Right lobe of liver (tissue), 6 donors: ENCODE results near the gene UQCRHL. TPM values are rescaled to one million over a fixed set of nuclear protein-coding genes. Genes with fewer than 3 reads are reported as not detected.

Source experiments
- ATAC-seq, 4 donors: fragments of 200-7000 bp; cut with Tn5 transposase; one replicate each; pipeline ENCODE4 v1.9.1; 2020; ENCODE audit warnings: mild to moderate bottlenecking in 4 of 4, moderate library complexity in 4 of 4
- DNase-seq, 3 donors: peaks; one replicate each; pipeline ENCODE4 v3.0.0-alpha.2; 2020
- H3K27ac ChIP-seq, 3 donors: fragments of 200-600 bp; one replicate each; pipeline ENCODE4 v1.8.0; 2022
- H3K27me3 ChIP-seq, 2 donors: fragments of 200-600 bp; one replicate each; pipeline ENCODE4 v1.8.0; 2022
- H3K36me3 ChIP-seq, 4 donors: fragments of 200-600 bp; sonication (generic) in 1 of 4; one replicate each; pipeline versions ENCODE4 v1.5.1 to v1.8.0; 2017 to 2022; ENCODE audit warnings: control low read depth in 1 of 4
- H3K4me1 ChIP-seq, 4 donors: fragments of 200-600 bp; sonication (generic) in 1 of 4; one replicate each; pipeline versions ENCODE4 v1.5.1 to v1.8.0; 2017 to 2022; ENCODE audit warnings: control low read depth in 1 of 4
- H3K4me3 ChIP-seq, 3 donors: fragments of 200-600 bp; one replicate each; pipeline ENCODE4 v1.8.0; 2022
- H3K9me3 ChIP-seq, 4 donors: fragments of 200-600 bp; sonication (generic) in 1 of 4; one replicate each; pipeline versions ENCODE4 v1.5.1 to v1.8.0; 2017 to 2022; ENCODE audit warnings: control low read depth in 1 of 4
- POLR2A ChIP-seq: fragments of 450-650 bp; IDR thresholded peaks from one replicate; pipeline ENCODE4 v1.6.1; 2017; ENCODE audit warnings: antibody characterized with exemption, mild to moderate bottlenecking
- WGBS: methylation state at CpG from one replicate; pipeline ENCODE4 v1.1.6; 2018; ENCODE audit warnings: low coverage, low lambda C conversion rate; ENCODE audit not compliant: insufficient coverage; ENCODE audit errors: missing lambda C conversion rate; 5-methylcytosine and 5-hydroxymethylcytosine counted together
- intact Hi-C, 2 donors: fragments of 100-400 bp; cut with DNase I; formaldehyde crosslinking; loops; one replicate each; pipeline versions ENCODE4 v1.11.2 to v1.14.1; 2022
- total RNA-seq, 6 experiments: library from RNA; depleted of rRNA in 2 of 6; stranded (reverse); fragments of >200 nt in 2 of 6; fragmentation: NEBNext Ultra II Directional in 3 of 6; extraction: Animal tissue kit (Norgen Biotek cat#: 25700) in 3 of 6; gene quantifications; one replicate each; pipeline versions ENCODE4 v1.1.0 to v1.2.4, GENCODE V29; 2016 to 2023
- TF ChIP-seq, protein P1 (sequence below), 4 donors: fragments of 200-600 bp in 3 of 4; fragments of 450-650 bp in 1 of 4; IDR thresholded peaks; one replicate each; pipeline versions ENCODE4 v1.5.1 to v1.8.0; 2016 to 2022; ENCODE audit warnings: antibody characterized with exemption in 4 of 4, mild to moderate bottlenecking in 2 of 4
- donor health status: DM: no; HTN: yes; CAD: no.
- donor health status: DM: no; HTN: no; CAD: no.
- donor health status: DM: no; HTN: no; CAD: no.
- donor health status: DM: no; HTN: yes; CAD: no.
- donor health status: DM: no; HTN: yes; CAD: no.

Gene UQCRHL
- total RNA-seq, 6 experiments from 2014 or later: 0.42 to 1.1 (median 0.51) TPM

DNA sequence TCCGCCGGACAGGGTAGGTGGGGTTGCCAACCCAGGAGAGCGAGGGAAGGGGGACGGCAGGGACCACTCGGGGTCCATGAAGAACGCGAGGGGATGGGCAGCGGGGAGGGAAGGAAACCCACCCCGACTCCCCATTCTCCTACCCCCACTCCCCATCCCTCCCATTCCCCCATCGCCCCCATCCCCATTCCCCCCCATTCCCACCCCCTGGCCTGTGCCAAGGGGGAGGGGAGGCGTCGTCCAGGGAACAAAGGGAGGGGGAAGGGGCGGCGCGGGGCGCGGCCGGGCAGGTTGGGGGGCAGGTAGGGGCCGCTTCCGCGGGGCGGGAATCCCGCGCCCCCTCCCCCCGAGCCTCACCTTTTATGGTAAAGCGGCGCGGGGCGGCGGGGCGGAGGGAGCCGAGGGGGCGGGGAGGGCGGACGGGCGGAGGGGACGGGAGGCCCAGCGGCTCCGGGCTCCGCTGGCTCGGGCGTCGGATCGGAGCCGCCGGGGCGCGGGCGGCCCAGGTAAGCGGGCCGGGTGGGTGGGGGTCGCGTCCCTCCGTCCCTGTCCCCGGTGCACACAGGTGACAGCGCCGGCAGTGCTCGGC is 49.0 kb downstream of the UQCRHL start, which contains the start of gene FBLIM1:
Gene FBLIM1 (plus strand): TSS at position 453 of the 589 bp plus-strand sequence. CDS start 6,189 bp downstream, outside the sequence.
- H3K27me3 ChIP-seq: no peaks in the 10 kb centered on the region
- DNase-seq: no peak
- WGBS: 7% methylated on average over 14 of the region's 58 CpGs

GRCh38 chr1:15757575-15758342 is 49.7 kb downstream of the UQCRHL start:
- intact Hi-C loops: no loop called here
- H3K27ac ChIP-seq: no peak overlapping the region
- ATAC-seq: no peak
- no peaks in the 10 kb centered on the region for H3K27me3 ChIP-seq
- H3K4me3 ChIP-seq: peak overlapping the region in 1 of 3 donors; percentile 55
- WGBS: 32% methylated on average over 9 of the region's 24 CpGs
- peaks cover 0 to 6% (median 0%) of the 10 kb centered on the region in 4 donors for H3K4me1 ChIP-seq
- H3K9me3 ChIP-seq: no peaks in the 10 kb centered on the region
- TF ChIP-seq, protein P1, sequence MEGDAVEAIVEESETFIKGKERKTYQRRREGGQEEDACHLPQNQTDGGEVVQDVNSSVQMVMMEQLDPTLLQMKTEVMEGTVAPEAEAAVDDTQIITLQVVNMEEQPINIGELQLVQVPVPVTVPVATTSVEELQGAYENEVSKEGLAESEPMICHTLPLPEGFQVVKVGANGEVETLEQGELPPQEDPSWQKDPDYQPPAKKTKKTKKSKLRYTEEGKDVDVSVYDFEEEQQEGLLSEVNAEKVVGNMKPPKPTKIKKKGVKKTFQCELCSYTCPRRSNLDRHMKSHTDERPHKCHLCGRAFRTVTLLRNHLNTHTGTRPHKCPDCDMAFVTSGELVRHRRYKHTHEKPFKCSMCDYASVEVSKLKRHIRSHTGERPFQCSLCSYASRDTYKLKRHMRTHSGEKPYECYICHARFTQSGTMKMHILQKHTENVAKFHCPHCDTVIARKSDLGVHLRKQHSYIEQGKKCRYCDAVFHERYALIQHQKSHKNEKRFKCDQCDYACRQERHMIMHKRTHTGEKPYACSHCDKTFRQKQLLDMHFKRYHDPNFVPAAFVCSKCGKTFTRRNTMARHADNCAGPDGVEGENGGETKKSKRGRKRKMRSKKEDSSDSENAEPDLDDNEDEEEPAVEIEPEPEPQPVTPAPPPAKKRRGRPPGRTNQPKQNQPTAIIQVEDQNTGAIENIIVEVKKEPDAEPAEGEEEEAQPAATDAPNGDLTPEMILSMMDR (IDR thresholded peaks at IDR 0.05): no peak
- TF ChIP-seq POLR2A: no peak
- H3K36me3 ChIP-seq: no peaks in the 10 kb centered on the region
- DNase-seq: no peak

More for the DNA sequence above, 49.0 kb downstream of the UQCRHL start, which contains the start of gene FBLIM1:
- H3K4me3 ChIP-seq: peak within 1 kb of the TSS; percentile 36 to 55 (median 52)
- ATAC-seq: peak in 3 of 4 donors; percentile 9 to 16 (median 14)
- H3K9me3 ChIP-seq: no peaks in the 10 kb centered on the region
- peaks cover 0 to 6% (median 0%) of the 10 kb centered on the region in 4 donors for H3K4me1 ChIP-seq
- intact Hi-C loops: no loop called here
- no peaks in the 10 kb centered on the region for H3K36me3 ChIP-seq
- peak within 1 kb of the TSS in 2 of 3 donors; percentile 24 to 49 for H3K27ac ChIP-seq
- TF ChIP-seq POLR2A: no peak
- TF ChIP-seq, protein P1 (IDR thresholded peaks at IDR 0.05): no peak

Other genes starting within 250 kb of the UQCRHL start
- 10 to 100 TPM; 49.4 to 79.9 (median 66.1) TPM for gene AGMAT, start 222.6 kb downstream of the UQCRHL start, total RNA-seq
- gene DDI2, start 190.2 kb downstream of the UQCRHL start, total RNA-seq: 10 to 100 TPM; 24.9 to 70.0 (median 42.9) TPM
- 10 to 100 TPM; 15.6 to 27.9 (median 20.2) TPM for gene PLEKHM2, start 123.3 kb downstream of the UQCRHL start, total RNA-seq
- gene SLC25A34, start 71.4 kb downstream of the UQCRHL start, total RNA-seq: 10 to 100 TPM in 1 of 6 experiments, 1 to 10 TPM in 4, under 1 TPM in 1; 0.69 to 11.6 (median 3.2) TPM
- gene TMEM82, start 65.2 kb downstream of the UQCRHL start, total RNA-seq: 10 to 100 TPM; 15.8 to 33.5 (median 19.1) TPM
- 10 to 100 TPM in 1 of 6 experiments, 1 to 10 TPM in 5; 4.0 to 13.1 (median 6.0) TPM for gene FBLIM1, start 48.9 kb downstream of the UQCRHL start, total RNA-seq
- gene SPEN, start 40.1 kb upstream of the UQCRHL start, total RNA-seq: 10 to 100 TPM; 13.5 to 33.7 (median 23.2) TPM
- gene ZBTB17, start 168.5 kb upstream of the UQCRHL start, total RNA-seq: 10 to 100 TPM in 4 of 6 experiments, 1 to 10 TPM in 2; 9.2 to 13.3 (median 11.0) TPM
- gene SRARP, start 196.6 kb upstream of the UQCRHL start, total RNA-seq: not detected
- 1 to 10 TPM in 4 of 6 experiments, under 1 TPM in 2; 0.54 to 2.0 (median 1.2) TPM for gene HSPB7, start 210.4 kb upstream of the UQCRHL start, total RNA-seq
- under 1 TPM in 2 of 6 experiments, not detected in 4; 0.43 to 0.47 TPM for gene CLCNKA, start 214.4 kb upstream of the UQCRHL start, total RNA-seq
- gene CLCNKB, start 236.1 kb upstream of the UQCRHL start, total RNA-seq: not detected